Measurements from ENCODE around the gene MS4A10. TPM values are rescaled to one million over a fixed set of nuclear protein-coding genes. Genes with fewer than 3 reads are reported as not detected.

Gene MS4A10
- total RNA-seq, 3 donors from 2014 or later (not counting 1 experiment from before 2014, with no cell fraction given) = not detected

- no peaks in the 10 kb centered on the region for H3K27me3 ChIP-seq (ENCODE audit: control insufficient read depth, insufficient read depth, low read length)
- H3K4me3 ChIP-seq (ENCODE audit: low read length) = no peak overlapping the region
- H3K27ac ChIP-seq (ENCODE audit: low read length) = no peak overlapping the region
- peaks cover 0 to 7% of the 10 kb centered on the region in 2 donors for H3K4me1 Mint-ChIP-seq
- H3K9me3 Mint-ChIP-seq = no peaks in the 10 kb centered on the region
- H3K27me3 Mint-ChIP-seq (ENCODE audit: low read depth in 2 of 2) = peaks cover 6 to 7% of the 10 kb centered on the region in 2 donors
- H3K36me3 ChIP-seq (ENCODE audit: control insufficient read depth, insufficient read depth, low read length) = no peaks in the 10 kb centered on the region
- H3K27ac Mint-ChIP-seq = no peak overlapping the region
- intact Hi-C loops (cut with micrococcal nuclease) = no loop called here
- DNase-seq = no peak
- no peak overlapping the region for H3K4me3 Mint-ChIP-seq
- no peaks in the 10 kb centered on the region for H3K9me3 ChIP-seq (ENCODE audit: control insufficient read depth, insufficient read depth, low read length)
- no peaks in the 10 kb centered on the region for H3K4me1 ChIP-seq (ENCODE audit: control insufficient read depth, insufficient read depth, low read length)
- ATAC-seq = no peak
- no peaks in the 10 kb centered on the region for H3K36me3 Mint-ChIP-seq
- no peak for TF ChIP-seq CTCF (IDR thresholded peaks at IDR 0.05)
- 83% methylated on average over 7 of the region's 7 CpGs for WGBS (ENCODE audit: insufficient coverage)
These were observed 18.3 kb downstream of the MS4A10 start for GRCh38 chr11:60803273-60803936.

- H3K4me1 ChIP-seq (ENCODE audit: control insufficient read depth, insufficient read depth, low read length) = no peaks in the 10 kb centered on the region
- Mint-ChIP-seq H3K36me3 (no peaks in the 10 kb centered on the region), H3K4me1 (peaks cover 0 to 7% of the 10 kb centered on the region in 2 donors), H3K27me3 (ENCODE audit: low read depth in 2 of 2) (peaks cover 0 to 20% of the 10 kb centered on the region in 2 donors), H3K9me3 (no peaks in the 10 kb centered on the region), H3K27ac (no peak overlapping the region), H3K4me3 (no peak overlapping the region)
- WGBS (ENCODE audit: insufficient coverage) = 52% methylated on average over 3 of the region's 3 CpGs
- no peak for TF ChIP-seq CTCF (IDR thresholded peaks at IDR 0.05)
- no peaks in the 10 kb centered on the region for H3K36me3 ChIP-seq (ENCODE audit: control insufficient read depth, insufficient read depth, low read length)
- no peaks in the 10 kb centered on the region for H3K27me3 ChIP-seq (ENCODE audit: control insufficient read depth, insufficient read depth, low read length)
- H3K4me3 ChIP-seq (ENCODE audit: low read length) = no peak overlapping the region
- intact Hi-C loops (cut with micrococcal nuclease) = no loop called here
- no peak overlapping the region for H3K27ac ChIP-seq (ENCODE audit: low read length)
- ATAC-seq (no peak), DNase-seq (no peak)
- no peaks in the 10 kb centered on the region for H3K9me3 ChIP-seq (ENCODE audit: control insufficient read depth, insufficient read depth, low read length)
These were observed 24.1 kb downstream of the MS4A10 start for GRCh38 chr11:60809249-60809648.

- Mint-ChIP-seq H3K27me3 (ENCODE audit: low read depth in 2 of 2) (peaks cover 0 to 20% of the 10 kb centered on the region in 2 donors), H3K4me1 (peaks cover 0 to 7% of the 10 kb centered on the region in 2 donors), H3K4me3 (no peak overlapping the region), H3K27ac (no peak overlapping the region), H3K36me3 (no peaks in the 10 kb centered on the region), H3K9me3 (no peaks in the 10 kb centered on the region)
- no peak overlapping the region for H3K27ac ChIP-seq (ENCODE audit: low read length)
- TF ChIP-seq CTCF (IDR thresholded peaks at IDR 0.05) = no peak
- no peaks in the 10 kb centered on the region for H3K4me1 ChIP-seq (ENCODE audit: control insufficient read depth, insufficient read depth, low read length)
- no peak overlapping the region for H3K4me3 ChIP-seq (ENCODE audit: low read length)
- no peaks in the 10 kb centered on the region for H3K9me3 ChIP-seq (ENCODE audit: control insufficient read depth, insufficient read depth, low read length)
- no peaks in the 10 kb centered on the region for H3K36me3 ChIP-seq (ENCODE audit: control insufficient read depth, insufficient read depth, low read length)
- DNase-seq = no peak
- no peak for ATAC-seq
- 94% methylated on average over 11 of the region's 11 CpGs for WGBS (ENCODE audit: insufficient coverage)
- no peaks in the 10 kb centered on the region for H3K27me3 ChIP-seq (ENCODE audit: control insufficient read depth, insufficient read depth, low read length)
- intact Hi-C loops (cut with micrococcal nuclease) = no loop called here
These were observed 24.6 kb downstream of the MS4A10 start for GRCh38 chr11:60809691-60810090.

- Histone ChIP-seq H3K27me3 (ENCODE audit: control insufficient read depth, insufficient read depth, low read length) (no peaks in the 10 kb centered on the region), H3K27ac (ENCODE audit: low read length) (no peak overlapping the region), H3K9me3 (ENCODE audit: control insufficient read depth, insufficient read depth, low read length) (no peaks in the 10 kb centered on the region), H3K36me3 (ENCODE audit: control insufficient read depth, insufficient read depth, low read length) (no peaks in the 10 kb centered on the region), H3K4me3 (ENCODE audit: low read length) (no peak overlapping the region), H3K4me1 (ENCODE audit: control insufficient read depth, insufficient read depth, low read length) (no peaks in the 10 kb centered on the region)
- no peak for TF ChIP-seq CTCF (IDR thresholded peaks at IDR 0.05)
- ATAC-seq (no peak), DNase-seq (no peak)
- no peak overlapping the region for H3K4me3 Mint-ChIP-seq
- no peaks in the 10 kb centered on the region for H3K36me3 Mint-ChIP-seq
- 96% methylated on average over 4 of the region's 4 CpGs for WGBS (ENCODE audit: insufficient coverage)
- H3K9me3 Mint-ChIP-seq = no peaks in the 10 kb centered on the region
- intact Hi-C loops (cut with micrococcal nuclease) = no loop called here
- peaks cover 0 to 7% of the 10 kb centered on the region in 2 donors for H3K4me1 Mint-ChIP-seq
- H3K27me3 Mint-ChIP-seq (ENCODE audit: low read depth in 2 of 2) = peaks cover 0 to 20% of the 10 kb centered on the region in 2 donors
- H3K27ac Mint-ChIP-seq = no peak overlapping the region
These were observed 25.0 kb downstream of the MS4A10 start for GRCh38 chr11:60810151-60810550.
